Activated CD4-positive, alpha-beta T cell treated with anti-CD3 and anti-CD28 coated beads for 24 hours (primary cell): ENCODE measurements around the gene STK26.
"Not testable (repeated sequence)": the region's sequence is repeated elsewhere in the genome, so short reads cannot be mapped to it uniquely, and the experiment has no call there.

Experiments used
- DNase-seq, 2 donors: peaks; one replicate each; pipeline ENCODE4 v3.0.0-alpha.2; 2020; ENCODE audit warnings: low read depth in 2 of 2

Gene STK26

DNA sequence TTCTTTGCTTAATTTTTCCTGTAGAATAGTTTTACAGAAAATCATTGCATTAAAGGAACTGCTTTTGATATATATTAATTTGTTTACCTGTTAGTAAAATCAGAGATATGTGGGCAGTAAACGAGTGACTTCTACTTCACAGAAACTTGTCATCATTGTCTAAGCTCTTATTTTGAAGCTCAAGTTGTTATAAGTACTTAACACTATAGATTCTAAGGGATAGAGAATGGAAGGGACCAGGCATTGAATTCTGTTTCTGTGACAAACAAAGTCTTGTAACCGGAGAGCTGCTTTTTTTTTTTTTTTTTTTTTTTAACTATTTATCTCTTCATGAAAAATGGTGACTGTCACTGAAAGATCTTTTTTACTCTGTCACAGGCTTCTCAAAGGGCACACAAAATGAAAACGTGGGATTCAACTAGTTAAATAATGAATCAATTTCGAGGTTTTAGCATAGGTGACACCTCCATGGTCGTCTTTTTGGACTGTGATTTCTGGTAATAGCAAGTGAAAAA, 14.4 kb downstream of the STK26 start:
- no peak for DNase-seq

DNA sequence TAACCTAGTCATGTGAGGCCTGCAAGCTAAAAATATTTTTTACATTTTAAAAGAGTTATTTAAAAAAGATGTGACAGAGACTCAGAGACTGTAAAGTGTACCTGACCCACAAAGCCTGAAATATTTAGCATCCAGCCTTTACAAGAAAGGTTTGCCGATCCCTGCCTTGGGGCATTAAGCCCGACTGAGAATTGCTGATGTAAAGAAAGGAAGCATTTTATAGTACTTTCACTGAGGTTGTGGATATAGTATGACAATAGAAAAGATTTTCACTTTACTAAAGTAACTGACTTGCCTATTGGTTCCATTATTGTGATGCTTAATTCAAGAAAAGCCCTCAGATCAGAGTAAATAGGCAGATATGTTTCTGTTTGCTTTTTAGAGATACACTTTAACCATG, 17.0 kb downstream of the STK26 start:
- no peak for DNase-seq

DNA sequence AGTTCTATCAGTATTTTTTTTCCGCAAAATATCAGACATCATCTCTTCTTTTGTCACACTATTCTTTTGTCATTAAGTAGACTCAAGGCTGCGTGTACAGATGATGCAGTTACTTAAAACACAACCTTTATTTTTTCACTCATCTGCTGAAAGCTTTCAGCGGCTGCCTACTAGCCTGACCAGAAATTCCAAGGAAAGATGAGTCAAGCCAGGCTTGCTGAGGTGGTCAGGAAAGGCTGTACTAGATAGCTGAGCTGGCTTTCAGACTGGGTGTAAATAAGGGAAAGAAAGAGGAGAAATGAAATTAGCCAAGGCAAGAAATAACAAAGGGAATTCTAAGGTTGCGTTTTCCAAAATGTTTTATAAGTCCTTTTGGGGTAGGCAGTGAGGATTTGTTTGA, 17.9 kb downstream of the STK26 start:
- DNase-seq: no peak

DNA sequence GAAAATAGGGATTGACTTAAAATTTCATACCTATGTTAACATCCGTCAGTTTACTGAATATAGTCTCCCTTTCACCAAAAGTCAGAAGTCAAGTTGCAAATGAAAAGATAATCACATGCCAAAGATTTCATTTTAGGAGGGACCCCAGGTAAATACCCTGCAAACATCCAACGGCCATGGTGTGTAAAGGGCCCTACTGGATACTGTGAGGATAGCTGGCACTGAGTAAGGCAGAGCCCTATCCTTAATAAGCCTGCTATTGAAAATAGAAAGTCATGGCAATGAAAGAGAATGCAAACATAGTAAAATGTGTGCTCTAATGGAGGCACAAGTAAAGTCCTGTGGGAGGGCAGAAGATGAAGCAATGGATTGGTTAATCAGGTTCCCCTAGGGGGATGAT, 20.9 kb downstream of the STK26 start:
- no peak for DNase-seq

DNA sequence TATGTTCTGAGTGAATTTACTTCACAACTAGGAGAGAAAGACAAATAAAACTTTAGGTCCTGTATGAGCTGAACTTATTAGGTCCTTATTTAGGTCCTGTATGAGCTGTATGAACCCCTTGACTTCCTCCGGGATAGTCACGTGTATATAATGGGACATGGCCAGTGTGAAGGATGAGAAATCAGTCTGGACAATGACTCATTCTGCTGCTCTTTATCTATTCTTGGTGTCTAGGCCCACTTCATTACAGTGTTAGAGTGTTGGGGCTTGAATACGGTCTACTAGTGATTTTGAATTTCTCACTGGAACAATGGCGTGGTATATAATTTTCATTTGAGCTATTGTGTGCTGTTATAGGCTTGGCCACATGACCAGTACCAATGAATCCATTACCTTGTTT, 21.9 kb downstream of the STK26 start:
- DNase-seq: no peak

DNA sequence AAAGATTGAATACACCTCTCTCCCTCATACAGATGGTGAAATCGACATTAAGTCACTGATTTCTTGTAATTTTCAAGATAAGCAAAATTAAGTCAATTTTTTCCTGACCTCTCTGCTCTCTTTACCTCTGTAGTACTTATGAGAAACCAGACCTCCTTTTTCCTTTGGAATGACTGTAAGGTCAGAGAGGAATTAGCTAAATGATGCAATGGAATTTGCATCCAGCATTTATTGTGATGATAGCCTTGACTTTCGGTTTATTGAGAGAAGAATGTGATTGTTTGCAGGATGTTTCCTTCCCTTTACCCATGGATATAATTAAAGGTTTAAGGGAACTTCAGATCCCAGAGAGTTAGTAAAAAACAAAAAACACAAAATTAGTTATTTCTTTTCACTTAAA, 22.4 kb downstream of the STK26 start:
- DNase-seq: no peak

DNA sequence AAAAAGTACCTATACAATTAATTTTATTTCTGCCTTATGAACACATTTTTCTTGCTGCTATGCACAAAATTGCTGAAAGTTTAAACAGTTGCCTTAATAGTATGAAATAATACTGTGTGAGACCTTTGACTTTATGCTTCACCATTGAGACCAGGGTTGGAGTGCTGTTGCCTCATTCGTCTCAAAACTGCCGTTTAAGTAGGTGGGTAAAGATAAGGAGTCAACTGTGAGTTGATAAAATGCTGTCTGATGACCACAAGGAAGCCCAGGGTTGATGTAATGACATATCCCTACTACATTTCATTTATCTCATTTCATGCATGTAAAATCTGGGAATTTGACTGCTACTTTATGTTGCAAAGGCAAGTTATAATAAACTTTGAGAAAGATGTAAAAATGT, 23.4 kb downstream of the STK26 start:
- no peak for DNase-seq

DNA sequence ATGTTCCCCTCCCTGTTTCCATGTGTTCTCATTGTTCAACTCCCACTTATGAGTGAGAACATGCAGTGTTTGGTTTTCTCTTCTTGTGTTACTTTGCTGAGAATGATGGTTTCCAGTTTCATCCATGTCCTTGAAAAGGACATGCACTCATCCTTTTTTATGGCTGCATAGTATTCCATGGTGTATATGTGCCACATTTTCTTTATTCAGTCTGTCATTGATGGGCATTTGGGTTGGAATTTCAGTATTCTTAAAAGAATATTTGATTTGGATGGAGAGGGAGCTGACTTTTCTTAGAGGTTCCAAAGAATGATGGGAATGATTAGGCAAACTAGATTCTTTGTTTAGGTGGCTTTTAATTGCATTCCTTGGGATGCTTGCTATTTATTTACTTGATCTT, 28.7 kb downstream of the STK26 start:
- DNase-seq: not testable (repeated sequence)

DNA sequence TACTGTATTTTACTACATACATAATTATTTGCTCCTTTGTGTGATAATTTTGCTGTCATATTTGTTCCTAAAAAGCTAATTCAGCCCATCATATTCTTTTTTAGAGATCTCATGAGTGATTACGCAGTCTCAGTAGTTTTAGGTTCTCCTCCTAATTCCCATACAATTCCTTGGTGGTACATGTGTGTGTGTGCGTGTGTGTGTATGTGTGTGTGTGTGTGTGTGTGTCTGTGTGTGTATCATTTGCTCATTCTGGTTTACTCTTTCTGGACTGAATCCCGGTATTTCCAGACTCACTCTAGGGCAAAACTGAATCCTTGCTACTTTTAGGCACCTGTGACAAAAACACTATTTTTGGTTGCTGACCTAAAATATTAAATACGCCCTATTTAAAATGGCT, 34.9 kb downstream of the STK26 start:
- no peak for DNase-seq

DNA sequence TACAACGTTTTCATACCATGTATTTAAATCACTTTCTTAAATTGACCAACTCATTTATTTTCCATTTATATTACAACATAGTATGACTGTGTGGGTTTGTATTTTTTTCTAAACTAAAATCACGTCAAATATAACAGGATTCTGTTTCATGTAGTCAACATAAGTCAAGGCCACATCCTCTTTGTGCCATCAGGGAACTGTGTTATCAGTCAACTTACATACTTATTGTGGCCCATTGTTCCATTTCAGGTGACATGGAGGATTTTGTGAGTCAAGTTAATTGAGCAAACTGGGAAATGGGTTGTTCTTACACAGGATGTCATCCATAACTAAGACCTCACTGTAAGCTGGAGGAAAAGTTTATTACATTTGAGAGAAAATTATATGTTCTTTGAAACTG, 35.9 kb downstream of the STK26 start:
- no peak for DNase-seq

DNA sequence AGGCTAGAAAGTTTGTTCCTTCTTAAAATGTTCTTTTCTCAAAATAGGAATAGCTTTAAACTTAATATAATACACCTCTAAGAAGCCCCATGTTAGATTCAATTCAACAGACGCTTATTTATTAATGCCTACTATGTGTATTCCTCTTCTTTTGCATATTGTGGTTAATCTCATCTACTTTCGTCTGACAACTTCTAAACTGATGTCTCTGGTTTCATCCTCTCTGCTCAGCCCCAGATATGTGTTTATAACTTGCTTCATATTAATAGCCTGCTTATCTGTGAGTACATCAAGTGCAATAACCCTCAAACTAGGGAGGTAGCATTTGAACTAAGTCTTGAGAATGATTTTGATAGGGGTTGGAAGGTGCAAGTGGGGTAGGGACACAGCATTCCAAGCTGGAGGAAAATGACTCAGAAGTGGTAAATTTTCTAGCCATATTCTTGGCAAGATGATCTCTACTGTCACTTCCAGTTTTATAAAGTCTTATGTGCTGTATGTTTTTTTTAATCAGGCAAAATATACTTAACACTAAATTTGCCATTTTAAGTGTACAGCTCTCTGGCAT, 37.0 kb downstream of the STK26 start:
- no peak for DNase-seq

DNA sequence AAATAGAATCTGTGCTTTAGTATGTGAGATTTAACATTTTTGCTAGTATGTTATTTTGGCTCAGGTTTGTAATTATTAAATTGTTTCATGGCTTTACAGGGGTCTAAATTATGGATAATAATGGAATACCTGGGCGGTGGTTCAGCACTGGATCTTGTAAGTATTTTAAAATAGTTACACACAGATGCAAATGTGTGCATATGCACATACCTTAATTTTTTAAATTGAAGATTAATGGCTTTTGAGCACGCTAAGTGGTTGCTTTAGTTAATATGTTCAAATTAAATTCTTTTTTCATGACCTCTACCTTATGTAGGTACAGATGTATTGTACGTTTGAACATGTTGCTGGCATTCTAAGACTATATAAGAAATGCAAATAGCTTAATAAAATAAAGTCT, 40.2 kb downstream of the STK26 start:
- DNase-seq: no peak

DNA sequence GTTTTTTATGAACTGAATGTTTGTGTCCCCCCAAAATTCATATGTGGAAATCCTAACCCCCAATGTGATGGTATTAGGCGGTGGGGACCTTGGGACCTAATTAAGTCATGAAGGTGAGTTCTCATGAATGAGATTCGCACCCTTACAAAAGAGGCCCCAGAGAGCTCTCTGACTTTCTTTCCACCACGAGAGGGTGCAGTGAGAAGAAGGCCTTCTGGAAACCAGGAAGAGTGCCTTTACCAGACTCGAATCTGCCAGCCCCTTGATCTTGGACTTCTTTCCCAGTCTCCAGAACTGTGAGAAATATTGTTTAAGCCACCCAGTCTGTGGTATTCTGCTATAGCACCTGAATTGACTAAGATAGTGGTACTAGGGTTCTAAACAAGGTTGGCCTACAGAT, 40.8 kb downstream of the STK26 start:
- DNase-seq: no peak

DNA sequence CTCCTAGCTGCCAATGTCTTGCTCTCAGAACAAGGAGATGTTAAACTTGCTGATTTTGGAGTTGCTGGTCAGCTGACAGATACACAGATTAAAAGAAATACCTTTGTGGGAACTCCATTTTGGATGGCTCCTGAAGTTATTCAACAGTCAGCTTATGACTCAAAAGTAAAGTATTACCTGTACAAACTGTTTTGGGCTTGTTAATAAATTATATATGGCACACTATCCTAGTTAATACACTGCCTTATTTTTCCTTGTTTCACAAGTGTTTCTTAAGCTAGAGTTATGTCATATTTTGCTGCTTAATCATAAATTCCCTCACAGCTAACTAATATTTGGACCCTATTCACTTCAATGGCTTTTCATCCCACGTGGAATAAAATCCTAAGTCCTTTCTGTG, 45.3 kb downstream of the STK26 start:
- DNase-seq: no peak

DNA sequence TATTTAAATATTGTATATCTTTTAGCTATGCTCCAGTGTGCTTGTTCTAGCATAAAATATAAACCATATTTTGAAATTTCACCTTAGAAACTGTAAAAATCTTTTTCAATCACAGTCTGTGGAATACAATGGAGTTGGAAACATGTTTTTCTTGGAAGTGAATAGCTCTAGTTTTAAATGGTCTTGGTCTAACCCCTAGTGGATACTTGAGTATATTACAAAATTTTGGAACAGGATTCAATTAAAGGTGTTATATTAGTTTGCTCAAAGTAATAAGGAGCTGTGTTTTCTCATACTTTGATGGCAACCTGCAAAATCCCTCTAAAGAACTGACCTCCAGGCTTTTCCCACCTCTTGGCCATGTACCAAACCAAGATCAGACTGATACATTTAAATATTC, 48.2 kb downstream of the STK26 start:
- DNase-seq: no peak

DNA sequence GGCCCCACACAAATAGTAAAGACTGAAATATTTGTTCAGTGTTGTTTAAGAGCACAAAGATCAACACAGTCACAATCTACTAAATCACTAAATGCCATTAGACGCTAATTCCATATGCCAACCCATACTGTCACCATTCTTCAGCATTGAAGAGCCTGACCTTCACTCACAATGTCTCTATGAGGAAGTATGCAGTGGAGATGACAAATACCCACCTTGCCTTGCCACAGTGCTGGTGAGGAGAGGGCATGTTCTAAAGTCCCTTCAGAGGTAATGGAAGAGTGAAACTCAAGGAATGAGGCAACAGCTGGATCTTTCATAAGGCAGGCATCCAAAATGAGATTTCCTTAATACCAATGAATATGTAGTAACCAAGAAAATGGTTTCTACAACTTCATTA, 54.3 kb downstream of the STK26 start:
- no peak for DNase-seq

DNA sequence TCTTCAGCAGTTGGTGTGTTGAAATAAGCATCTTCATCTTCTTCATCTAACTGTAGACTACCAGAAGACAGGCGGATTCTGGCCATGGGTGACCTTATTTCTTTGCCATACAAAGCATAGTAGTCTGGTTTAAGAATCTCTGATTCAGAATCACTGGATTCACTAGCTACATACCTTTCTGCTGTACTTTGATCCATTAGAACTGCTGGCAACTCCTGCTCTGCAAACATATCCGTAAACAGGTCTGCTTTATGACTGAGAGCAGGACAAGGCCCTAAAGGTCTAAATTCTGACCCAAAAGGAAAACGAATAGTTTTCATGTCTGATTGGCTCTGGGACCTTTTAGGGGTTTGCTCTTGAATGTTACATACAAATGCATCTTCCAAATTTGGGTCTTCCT, 54.8 kb downstream of the STK26 start:
- DNase-seq: no peak

DNA sequence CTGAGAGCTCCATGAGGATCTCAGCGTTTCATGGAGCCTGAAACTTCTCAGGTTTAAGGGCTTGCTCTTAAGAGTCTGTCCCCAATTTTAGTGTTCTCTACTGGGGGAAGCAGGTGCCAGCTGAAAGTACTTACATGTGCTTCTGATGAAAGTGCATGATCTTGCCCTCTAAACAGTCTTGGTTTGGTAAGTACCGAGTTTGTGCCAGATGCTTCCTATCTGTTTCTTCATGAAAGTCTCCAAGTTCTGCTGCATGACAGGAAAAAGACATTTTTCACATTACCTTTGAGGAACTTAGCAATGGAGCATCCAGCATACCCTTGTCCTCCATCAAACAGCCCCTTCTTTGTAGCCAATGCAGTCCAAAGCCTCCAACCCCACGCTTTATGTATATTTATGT, 62.7 kb downstream of the STK26 start:
- DNase-seq: no peak

DNA sequence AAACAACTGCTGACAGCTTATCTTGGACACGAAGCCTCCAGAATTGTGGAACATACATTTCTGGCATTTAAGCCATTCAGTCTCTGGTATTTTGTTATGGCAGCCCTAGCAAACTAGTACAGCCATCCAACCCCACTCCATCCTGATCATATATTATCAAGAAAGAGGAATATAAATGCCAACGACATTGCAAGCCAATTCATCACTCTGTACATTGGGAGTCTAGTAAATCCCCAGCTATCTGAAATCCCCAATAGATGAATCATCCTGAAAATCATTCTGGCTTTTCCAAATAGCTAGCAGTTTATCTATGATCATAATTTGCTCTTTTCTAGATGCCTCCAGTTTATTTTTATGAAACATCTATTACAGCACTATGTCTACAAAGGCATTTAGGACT, 63.6 kb downstream of the STK26 start:
- DNase-seq: no peak

DNA sequence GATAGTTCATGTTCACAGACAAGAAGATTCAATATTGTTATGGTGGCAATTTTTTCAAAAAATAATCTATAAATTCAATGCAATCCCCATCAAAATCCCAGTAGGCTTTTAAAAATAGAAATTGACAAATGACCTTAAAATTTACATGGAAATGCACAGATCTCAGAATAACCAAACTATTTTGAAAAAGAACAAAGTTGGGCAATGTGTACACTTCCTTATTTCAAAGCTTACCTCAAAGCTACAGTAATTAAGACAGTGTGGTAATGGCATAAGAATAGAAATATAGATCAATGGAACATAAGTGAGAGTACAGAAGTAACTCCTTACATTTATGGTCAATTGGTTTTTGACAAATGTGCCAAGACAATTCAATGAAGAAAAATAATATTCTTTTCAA, 65.8 kb downstream of the STK26 start:
- no peak for DNase-seq

DNA sequence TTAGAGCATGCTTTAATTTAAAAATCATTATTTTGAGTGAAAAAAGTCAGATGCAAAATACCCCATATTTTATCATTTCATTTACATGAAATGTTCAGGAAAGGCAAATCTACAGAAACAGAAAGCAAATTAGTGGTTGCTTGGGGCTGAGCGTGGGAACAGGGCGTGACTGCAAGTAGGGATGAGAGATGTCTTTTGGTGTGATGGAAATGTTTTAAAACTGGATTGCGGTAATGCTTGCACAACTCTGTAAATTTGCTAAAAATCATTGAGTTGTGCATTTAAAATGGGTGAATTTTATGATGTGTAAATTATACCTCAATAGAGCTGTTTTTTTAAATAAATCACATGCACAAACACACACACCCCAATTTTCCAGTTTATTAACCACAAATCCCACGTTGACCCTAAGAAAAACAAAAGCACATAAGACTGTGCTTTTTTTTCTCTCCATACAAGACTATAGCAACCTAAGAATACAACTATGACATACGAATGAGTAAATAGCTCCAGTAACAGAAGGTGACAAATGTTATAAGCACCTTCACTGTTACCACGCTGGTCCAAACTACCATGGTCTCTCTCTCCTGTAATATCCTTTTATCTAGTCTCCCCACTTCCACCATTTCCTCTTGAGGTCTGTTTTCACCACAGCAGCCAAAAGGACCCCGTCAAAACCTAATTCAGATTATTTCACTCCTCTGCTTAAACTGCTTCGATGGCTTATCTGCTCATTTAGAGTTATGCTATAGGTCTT, 67.5 kb downstream of the STK26 start:
- DNase-seq: no peak

DNA sequence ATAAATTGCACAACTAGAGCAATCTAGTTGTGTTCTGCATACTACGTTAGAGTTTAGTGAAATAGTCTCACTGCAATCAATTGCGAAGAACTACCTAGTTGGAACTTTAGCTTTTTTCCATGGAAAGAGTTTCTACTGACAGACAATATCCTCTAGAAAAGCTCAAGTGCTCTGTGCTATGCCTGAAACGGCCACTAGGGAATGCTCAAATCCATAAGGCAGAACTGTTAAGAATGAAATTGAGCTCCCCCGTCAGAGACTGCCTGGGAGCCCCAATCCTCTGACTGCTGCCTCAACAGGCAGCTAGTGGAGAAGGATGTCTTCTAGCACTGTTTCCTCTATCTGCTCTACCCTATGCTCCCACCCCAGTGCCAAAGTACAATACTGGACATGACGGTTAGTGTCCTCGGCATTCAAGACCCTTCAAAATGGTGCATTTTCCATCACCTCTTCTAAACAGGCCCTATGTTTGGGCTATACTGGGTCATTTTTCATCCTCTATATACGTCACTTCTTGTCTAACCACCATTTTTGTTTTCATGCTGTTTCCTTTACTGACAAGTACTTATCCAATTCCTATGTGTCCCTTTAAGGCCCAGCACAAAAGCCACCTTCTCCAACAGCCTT, 69.5 kb downstream of the STK26 start:
- peak; percentile 16 to 24 for DNase-seq

DNA sequence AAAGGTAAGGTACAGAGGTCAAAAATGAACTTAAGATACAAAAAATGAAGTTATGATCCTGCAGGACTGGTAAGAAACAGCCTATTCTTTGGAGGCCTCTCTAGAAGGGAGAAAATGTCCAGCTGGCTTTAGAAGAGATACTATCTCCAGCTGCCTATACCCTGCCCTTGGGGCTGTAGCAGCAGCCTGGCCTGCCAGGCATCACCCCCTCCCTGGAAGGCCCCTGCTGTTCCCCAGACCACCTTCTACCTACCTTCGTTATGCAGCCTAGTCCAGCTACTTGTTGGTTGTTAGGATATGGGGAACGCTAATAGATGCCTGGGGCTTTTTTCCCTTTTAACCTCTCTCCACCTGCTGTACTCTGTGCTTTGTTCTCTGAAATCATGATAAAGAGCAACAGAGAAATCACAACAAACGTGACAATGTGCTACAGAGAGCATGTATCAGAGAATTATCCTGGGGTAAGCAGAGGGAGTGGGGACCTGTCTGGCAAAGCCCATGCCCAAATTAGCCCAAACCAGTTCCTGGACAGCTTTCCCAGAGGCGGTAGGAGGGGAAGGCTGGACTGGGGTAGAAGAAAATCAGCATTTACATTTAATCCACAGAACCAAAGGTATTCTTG, 70.2 kb downstream of the STK26 start:
- DNase-seq: no peak
